ENCODE measurements around the gene SPRED2. TPM values are rescaled to one million over a fixed set of nuclear protein-coding genes. Genes with fewer than 3 reads are reported as not detected.

Gene SPRED2
- total RNA-seq, 2 experiments from 2014 or later: 12.2 to 12.6 TPM

DNA sequence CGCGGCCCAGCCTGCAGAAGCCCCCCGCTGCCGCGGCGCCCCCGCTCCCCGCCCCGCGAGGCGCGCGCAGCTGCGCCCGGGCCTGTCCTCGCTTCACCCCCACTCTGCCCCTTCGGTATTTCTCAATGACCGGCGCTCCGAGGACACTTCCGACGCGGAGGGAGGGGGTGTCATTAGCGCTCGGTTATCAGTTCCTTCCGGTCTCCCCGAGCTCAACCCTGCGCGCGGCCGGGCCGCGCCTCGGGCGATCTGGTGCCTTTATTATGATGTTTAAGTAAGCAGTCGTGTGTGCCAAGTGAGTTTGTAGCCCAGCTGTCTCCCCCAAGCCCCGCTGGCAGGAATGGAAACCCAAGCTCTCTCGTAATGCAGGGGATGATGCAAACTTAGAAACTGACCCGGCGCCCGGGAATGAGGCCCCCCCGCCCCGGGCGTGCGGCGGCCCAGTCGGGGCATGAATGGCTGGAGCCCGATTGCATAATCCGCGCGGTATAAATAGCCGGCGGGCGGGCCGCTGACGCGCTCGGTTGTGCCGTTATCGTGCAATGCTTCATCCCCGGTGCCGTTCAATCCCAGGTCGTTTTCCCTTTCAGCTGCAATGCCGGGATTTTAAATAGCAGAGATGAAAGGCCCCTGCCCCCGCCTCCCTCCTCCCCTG lies 3.9 kb upstream of the SPRED2 start:
- ChIA-PET POLR2A (interaction anchor here (1.0 to 4.3 kb wide), 7 partner anchors 53 to 209 kb away, joined by 4 to 14 read pairs (median 5); partner anchors contain the start of gene ACTR2), CTCF (no interaction called here)
- H3K27ac Mint-ChIP-seq: peak overlapping the region; percentile 42
- peaks cover 19% of the 10 kb centered on the region for H3K4me1 Mint-ChIP-seq
- peak overlapping the region; percentile 95 for H3K4me3 Mint-ChIP-seq
- peaks cover 3% of the 10 kb centered on the region for H3K36me3 Mint-ChIP-seq (ENCODE audit: low read depth)
- DNase-seq: peak; percentile 57
- no peaks in the 10 kb centered on the region for H3K9me3 Mint-ChIP-seq
- H3K27me3 Mint-ChIP-seq: peaks cover 54% of the 10 kb centered on the region

- Mint-ChIP-seq H3K4me1 (peaks cover 20% of the 10 kb centered on the region), H3K36me3 (ENCODE audit: low read depth) (peaks cover 3% of the 10 kb centered on the region), H3K9me3 (no peaks in the 10 kb centered on the region), H3K27ac (no peak overlapping the region), H3K4me3 (peak overlapping the region; percentile 95), H3K27me3 (peaks cover 54% of the 10 kb centered on the region)
- POLR2A ChIA-PET: interaction anchor here (1.2 to 4.3 kb wide), 6 partner anchors 69 to 208 kb away, joined by 3 to 14 read pairs (median 7); partner anchors contain the start of gene ACTR2
- DNase-seq: peak; percentile 50
- CTCF ChIA-PET: interaction anchor here (0.9 kb wide), 1 partner anchor 205 kb away, joined by 3 read pairs; no protein-coding TSS in a partner anchor
These were observed 3.3 kb upstream of the SPRED2 start for GRCh38 chr2:65435625-65436168.

- Mint-ChIP-seq H3K27me3 (peaks cover 55% of the 10 kb centered on the region), H3K9me3 (no peaks in the 10 kb centered on the region), H3K36me3 (ENCODE audit: low read depth) (peaks cover 3% of the 10 kb centered on the region), H3K4me1 (peaks cover 28% of the 10 kb centered on the region), H3K27ac (no peak overlapping the region), H3K4me3 (peak overlapping the region; percentile 49)
- ChIA-PET POLR2A (interaction anchor here (0.6 to 4.3 kb wide), 8 partner anchors 68 to 207 kb away, joined by 3 to 14 read pairs (median 4); partner anchors contain the start of gene ACTR2), CTCF (interaction anchor here (0.9 kb wide), 1 partner anchor 204 kb away, joined by 3 read pairs; no protein-coding TSS in a partner anchor)
- no peak for DNase-seq
These were observed 2.3 kb upstream of the SPRED2 start for GRCh38 chr2:65434592-65435241.

- peaks cover 39% of the 10 kb centered on the region for H3K27me3 Mint-ChIP-seq
- POLR2A ChIA-PET: interaction anchor here (0.9 to 3.6 kb wide), 8 partner anchors 10 to 377 kb away, joined by 3 to 22 read pairs (median 6); partner anchors contain the start of gene ACTR2
- CTCF ChIA-PET: interaction anchor here (1.1 to 1.3 kb wide), 2 partner anchors 65 to 111 kb away, joined by 3 read pairs; no protein-coding TSS in a partner anchor
- H3K36me3 Mint-ChIP-seq (ENCODE audit: low read depth): peaks cover 3% of the 10 kb centered on the region
- peak; percentile 57 for DNase-seq
- peaks cover 24% of the 10 kb centered on the region for H3K4me1 Mint-ChIP-seq
- peak overlapping the region; percentile 92 for H3K4me3 Mint-ChIP-seq
- no peaks in the 10 kb centered on the region for H3K9me3 Mint-ChIP-seq
- peak overlapping the region; percentile 72 for H3K27ac Mint-ChIP-seq
These were observed 775 bp downstream of the SPRED2 start for GRCh38 chr2:65431421-65432226.

- Mint-ChIP-seq H3K4me1 (peaks cover 20% of the 10 kb centered on the region), H3K27me3 (peaks cover 35% of the 10 kb centered on the region), H3K27ac (peak overlapping the region; percentile 55), H3K9me3 (no peaks in the 10 kb centered on the region), H3K4me3 (peak overlapping the region; percentile 92), H3K36me3 (ENCODE audit: low read depth) (peaks cover 5% of the 10 kb centered on the region)
- POLR2A ChIA-PET: interaction anchor here (0.6 to 3.6 kb wide), 10 partner anchors 10 to 443 kb away, joined by 3 to 22 read pairs (median 4); partner anchors contain the start of gene ACTR2
- DNase-seq: peak; percentile 68
- CTCF ChIA-PET: interaction anchor here (0.6 to 1.3 kb wide), 4 partner anchors 47 to 110 kb away, joined by 3 read pairs; no protein-coding TSS in a partner anchor
These were observed 1.6 kb downstream of the SPRED2 start for GRCh38 chr2:65430603-65431420.

GRCh38 chr2:65429786-65430602 lies 2.4 kb downstream of the SPRED2 start:
- Mint-ChIP-seq H3K4me1 (peaks cover 15% of the 10 kb centered on the region), H3K4me3 (peak overlapping the region; percentile 92), H3K27ac (peak overlapping the region; percentile 55), H3K36me3 (ENCODE audit: low read depth) (peaks cover 6% of the 10 kb centered on the region), H3K9me3 (no peaks in the 10 kb centered on the region), H3K27me3 (peaks cover 30% of the 10 kb centered on the region)
- DNase-seq: no peak
- POLR2A ChIA-PET: interaction anchor here (0.6 to 3.6 kb wide), 8 partner anchors 9 to 443 kb away, joined by 3 to 22 read pairs (median 4); partner anchors contain the start of gene ACTR2
- CTCF ChIA-PET: interaction anchor here (0.6 to 1.3 kb wide), 3 partner anchors 46 to 108 kb away, joined by 3 read pairs; no protein-coding TSS in a partner anchor

GRCh38 chr2:65427532-65427931 lies 4.9 kb downstream of the SPRED2 start:
- H3K4me3 Mint-ChIP-seq: no peak overlapping the region
- H3K36me3 Mint-ChIP-seq (ENCODE audit: low read depth): peaks cover 5% of the 10 kb centered on the region
- H3K27me3 Mint-ChIP-seq: peaks cover 21% of the 10 kb centered on the region
- no peak for DNase-seq
- ChIA-PET CTCF (interaction anchor here (0.6 kb wide), 1 partner anchor 106 kb away, joined by 3 read pairs; no protein-coding TSS in a partner anchor), POLR2A (interaction anchor here (1.3 to 1.4 kb wide), 3 partner anchors 10 to 126 kb away, joined by 3 to 6 read pairs (median 4); no protein-coding TSS in a partner anchor)
- H3K27ac Mint-ChIP-seq: no peak overlapping the region
- no peaks in the 10 kb centered on the region for H3K9me3 Mint-ChIP-seq
- peaks cover 12% of the 10 kb centered on the region for H3K4me1 Mint-ChIP-seq

GRCh38 chr2:65425276-65425675 lies 7.1 kb downstream of the SPRED2 start:
- H3K36me3 Mint-ChIP-seq (ENCODE audit: low read depth): peaks cover 7% of the 10 kb centered on the region
- CTCF ChIA-PET: no interaction called here
- H3K27ac Mint-ChIP-seq: no peak overlapping the region

DNA sequence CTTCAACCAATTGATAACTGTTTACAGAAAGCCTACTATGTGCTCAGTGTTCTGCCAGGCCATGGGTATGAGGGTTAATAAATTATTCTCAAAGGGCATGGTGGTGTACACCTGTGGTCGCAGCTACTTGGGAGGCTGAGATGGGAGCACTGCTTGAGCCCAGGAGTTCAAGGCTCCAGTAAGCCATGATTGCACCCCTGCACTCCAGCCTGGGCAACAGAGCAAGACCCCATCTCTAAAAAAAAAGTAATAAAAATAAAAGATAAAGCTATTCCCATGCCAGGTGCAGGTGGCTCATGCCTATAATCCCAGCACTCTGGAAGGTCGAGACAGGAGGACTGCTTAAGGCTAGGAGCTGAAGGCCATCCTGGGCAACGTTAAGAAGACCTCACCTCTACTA lies 8.0 kb downstream of the SPRED2 start:
- H3K36me3 Mint-ChIP-seq (ENCODE audit: low read depth): peaks cover 7% of the 10 kb centered on the region
- POLR2A ChIA-PET: no interaction called here
- H3K4me1 Mint-ChIP-seq: peaks cover 17% of the 10 kb centered on the region
- H3K4me3 Mint-ChIP-seq: no peak overlapping the region
- no peak overlapping the region for H3K27ac Mint-ChIP-seq
- H3K9me3 Mint-ChIP-seq: no peaks in the 10 kb centered on the region
- H3K27me3 Mint-ChIP-seq: peaks cover 14% of the 10 kb centered on the region
- CTCF ChIA-PET: no interaction called here
- DNase-seq: no peak

More at GRCh38 chr2:65425276-65425675, 7.1 kb downstream of the SPRED2 start:
- Mint-ChIP-seq H3K27me3 (peaks cover 21% of the 10 kb centered on the region), H3K9me3 (no peaks in the 10 kb centered on the region), H3K4me1 (peaks cover 20% of the 10 kb centered on the region), H3K4me3 (no peak overlapping the region)
- POLR2A ChIA-PET: no interaction called here
- DNase-seq: no peak

DNA sequence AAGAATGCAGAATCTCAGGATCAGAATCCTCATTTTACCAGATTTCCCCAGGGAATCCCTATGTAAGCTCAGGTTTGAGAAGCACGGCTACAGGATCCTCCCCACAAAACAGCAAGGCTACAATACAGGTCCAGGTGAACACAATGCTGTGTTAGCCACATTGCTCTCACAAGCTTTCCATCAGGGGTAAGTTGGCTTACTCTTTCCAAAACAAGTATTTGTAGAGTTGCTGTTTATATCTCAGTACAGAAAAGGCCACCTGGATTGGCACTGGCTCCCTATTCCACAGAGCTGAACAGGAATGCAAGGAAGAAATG lies 11.0 kb downstream of the SPRED2 start:
- no peak for DNase-seq
- H3K4me1 Mint-ChIP-seq: peaks cover 33% of the 10 kb centered on the region
- H3K9me3 Mint-ChIP-seq: no peaks in the 10 kb centered on the region
- peaks cover under 1% of the 10 kb centered on the region for H3K27me3 Mint-ChIP-seq
- POLR2A ChIA-PET: interaction anchor here (1.0 to 1.1 kb wide), 2 partner anchors 9 to 38 kb away, joined by 3 to 4 read pairs; no protein-coding TSS in a partner anchor
- H3K36me3 Mint-ChIP-seq (ENCODE audit: low read depth): peaks cover 7% of the 10 kb centered on the region
- H3K27ac Mint-ChIP-seq: no peak overlapping the region
- CTCF ChIA-PET: no interaction called here
- H3K4me3 Mint-ChIP-seq: no peak overlapping the region

All from activated CD4-positive, alpha-beta memory T cell treated with anti-CD3 and anti-CD28 coated beads, Interleukin-2, amount 10 ng/mL, durations not matched to agents 7 days and 5 days (primary cell).